ENCODE data around the gene CACNG8.

DNA sequence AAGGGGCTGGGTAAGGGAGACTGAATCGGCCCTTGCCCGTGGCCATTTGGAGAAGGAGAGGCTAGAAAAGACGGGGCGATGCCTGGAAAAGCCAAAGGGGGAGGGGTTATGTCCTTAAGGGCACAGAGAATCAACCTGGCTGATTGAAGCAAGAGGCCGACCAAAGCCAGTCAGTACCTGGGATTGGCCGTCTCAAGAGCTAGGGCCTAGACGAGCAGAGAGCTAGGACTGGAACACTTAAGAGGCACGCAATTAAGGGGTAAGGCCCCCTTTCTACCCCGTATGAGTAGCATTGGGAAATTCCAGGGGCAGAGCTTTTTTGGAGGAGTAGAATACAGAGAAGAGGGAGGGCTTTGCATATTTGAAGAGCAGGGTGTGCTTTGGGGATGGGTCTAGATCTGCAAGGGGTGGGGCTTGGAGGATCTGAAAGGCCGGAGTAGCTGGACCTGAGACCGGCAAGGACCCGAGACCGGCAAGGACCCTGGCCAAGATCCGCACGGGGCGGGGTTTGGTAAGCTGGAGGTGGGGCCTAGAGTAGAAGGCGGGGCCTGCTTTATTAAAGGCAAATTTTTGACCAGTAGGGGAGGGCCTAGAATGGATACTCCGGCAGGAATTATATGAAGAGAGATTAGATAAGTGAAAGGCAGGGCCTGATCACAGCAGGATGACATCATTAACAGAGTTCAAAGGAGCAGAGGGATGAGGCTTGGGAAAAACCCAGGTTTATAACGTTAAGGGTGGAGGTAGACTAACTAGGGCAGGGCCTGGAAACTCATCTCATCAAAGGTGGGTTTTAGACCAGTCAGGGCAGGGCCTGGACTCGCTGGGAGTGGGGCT is 18.0 kb downstream of the CACNG8 start:
- TF ChIP-seq, protein P1, sequence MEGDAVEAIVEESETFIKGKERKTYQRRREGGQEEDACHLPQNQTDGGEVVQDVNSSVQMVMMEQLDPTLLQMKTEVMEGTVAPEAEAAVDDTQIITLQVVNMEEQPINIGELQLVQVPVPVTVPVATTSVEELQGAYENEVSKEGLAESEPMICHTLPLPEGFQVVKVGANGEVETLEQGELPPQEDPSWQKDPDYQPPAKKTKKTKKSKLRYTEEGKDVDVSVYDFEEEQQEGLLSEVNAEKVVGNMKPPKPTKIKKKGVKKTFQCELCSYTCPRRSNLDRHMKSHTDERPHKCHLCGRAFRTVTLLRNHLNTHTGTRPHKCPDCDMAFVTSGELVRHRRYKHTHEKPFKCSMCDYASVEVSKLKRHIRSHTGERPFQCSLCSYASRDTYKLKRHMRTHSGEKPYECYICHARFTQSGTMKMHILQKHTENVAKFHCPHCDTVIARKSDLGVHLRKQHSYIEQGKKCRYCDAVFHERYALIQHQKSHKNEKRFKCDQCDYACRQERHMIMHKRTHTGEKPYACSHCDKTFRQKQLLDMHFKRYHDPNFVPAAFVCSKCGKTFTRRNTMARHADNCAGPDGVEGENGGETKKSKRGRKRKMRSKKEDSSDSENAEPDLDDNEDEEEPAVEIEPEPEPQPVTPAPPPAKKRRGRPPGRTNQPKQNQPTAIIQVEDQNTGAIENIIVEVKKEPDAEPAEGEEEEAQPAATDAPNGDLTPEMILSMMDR (optimal IDR thresholded peaks at IDR 0.05 in 1 of 3, IDR thresholded peaks at IDR 0.05 in 1 of 3, conservative IDR thresholded peaks at IDR 0.05 in 1 of 3; ENCODE audit: extremely low read depth in 1 of 3, insufficient read depth in 2 of 3, low read length in 3 of 3): no peak
- no peak for TF ChIP-seq EZH2 (IDR thresholded peaks at IDR 0.05; ENCODE audit: low read length)
